ENCODE results near the gene CSGALNACT2. TPM values are rescaled to one million over a fixed set of nuclear protein-coding genes. Genes with fewer than 3 reads are reported as not detected.

CSGALNACT2 gene
- total RNA-seq, 1 experiment from 2014 or later = 9.2 TPM

DNA sequence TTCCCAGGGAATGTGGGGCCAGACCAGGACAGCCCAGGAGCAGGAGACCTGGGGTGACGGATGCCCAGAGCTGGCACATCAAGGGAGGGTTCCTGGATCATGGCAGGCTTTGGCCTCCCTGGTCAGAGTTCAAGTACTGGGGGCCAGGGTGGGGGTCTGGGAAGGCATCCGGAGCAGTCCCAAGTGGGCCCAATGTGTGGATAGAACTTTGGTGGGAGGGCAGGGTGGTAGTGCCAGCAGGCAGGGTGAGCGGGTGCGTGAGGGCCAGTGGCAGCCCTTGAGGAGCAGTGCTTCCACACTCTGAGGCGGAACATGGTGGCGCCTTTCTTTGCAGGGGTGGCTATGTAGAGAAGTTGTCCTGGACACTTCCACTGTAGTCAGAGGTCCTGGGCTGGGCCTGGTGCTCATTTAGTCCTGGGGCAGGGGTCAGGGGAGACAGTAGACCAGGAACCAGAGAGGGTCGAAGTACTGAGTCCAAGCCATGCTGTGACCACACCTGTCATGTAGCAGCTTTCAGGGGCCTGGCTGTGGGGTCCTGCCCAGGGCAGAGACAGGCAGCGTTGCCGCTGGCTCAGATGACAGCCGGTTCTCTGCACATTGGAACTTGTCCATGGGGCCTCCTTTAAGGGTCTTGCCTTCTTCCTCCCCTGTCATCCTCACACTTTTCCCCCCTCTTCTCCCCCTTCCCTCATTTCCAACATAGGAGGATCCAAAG is 22.2 kb upstream of the CSGALNACT2 start:
- no peak overlapping the region for H2AFZ ChIP-seq (ENCODE audit: low read length)

DNA sequence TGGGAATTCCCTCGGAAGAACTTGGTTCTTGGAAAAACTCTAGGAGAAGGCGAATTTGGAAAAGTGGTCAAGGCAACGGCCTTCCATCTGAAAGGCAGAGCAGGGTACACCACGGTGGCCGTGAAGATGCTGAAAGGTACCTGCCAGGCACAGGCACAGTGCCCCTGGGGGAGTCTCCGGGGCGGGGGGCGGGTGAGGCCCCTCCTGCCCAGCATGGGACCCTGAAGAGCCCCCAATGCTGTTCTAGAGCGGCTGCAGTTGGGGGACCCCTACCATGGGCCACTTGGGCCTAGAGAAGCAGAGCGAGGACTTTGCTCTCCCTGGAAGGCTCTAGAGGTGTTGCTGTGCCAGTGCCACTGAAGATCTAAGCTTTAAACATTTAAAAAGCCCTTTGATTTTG is 21.6 kb upstream of the CSGALNACT2 start:
- Histone ChIP-seq H3K9me2 (replicated peaks; ENCODE audit: insufficient read depth, low read length) (no peaks in the 10 kb centered on the region), H3K4me3 (ENCODE audit: low read length) (no peak overlapping the region), H3K9me3 (ENCODE audit: low read length) (no peaks in the 10 kb centered on the region), H3K4me2 (ENCODE audit: low read depth, low read length, poor library complexity, severe bottlenecking) (no peak overlapping the region), H3K27me3 (ENCODE audit: low read length) (no peaks in the 10 kb centered on the region), H3K27ac (ENCODE audit: low read length) (no peak overlapping the region), H3K4me1 (ENCODE audit: low read length) (no peaks in the 10 kb centered on the region), H3K79me2 (ENCODE audit: low read length) (no peaks in the 10 kb centered on the region), H3K36me3 (ENCODE audit: insufficient read depth, low read length) (no peaks in the 10 kb centered on the region), H3K9ac (ENCODE audit: low read length) (no peak overlapping the region), H4K20me1 (ENCODE audit: insufficient read depth, low read depth, low read length) (no peaks in the 10 kb centered on the region), H2AFZ (ENCODE audit: low read length) (no peak overlapping the region)
- DNase-seq = no peak

More for the DNA sequence above, 22.2 kb upstream of the CSGALNACT2 start:
- DNase-seq = no peak
- H3K9me3 ChIP-seq (ENCODE audit: low read length) = no peaks in the 10 kb centered on the region
- no peak overlapping the region for H3K27ac ChIP-seq (ENCODE audit: low read length)
- H3K79me2 ChIP-seq (ENCODE audit: low read length) = no peaks in the 10 kb centered on the region
- H3K4me3 ChIP-seq (ENCODE audit: low read length) = no peak overlapping the region
- no peaks in the 10 kb centered on the region for H3K36me3 ChIP-seq (ENCODE audit: insufficient read depth, low read length)
- no peaks in the 10 kb centered on the region for H3K4me1 ChIP-seq (ENCODE audit: low read length)
- no peaks in the 10 kb centered on the region for H3K9me2 ChIP-seq (replicated peaks; ENCODE audit: insufficient read depth, low read length)
- H4K20me1 ChIP-seq (ENCODE audit: insufficient read depth, low read depth, low read length) = no peaks in the 10 kb centered on the region
- no peaks in the 10 kb centered on the region for H3K27me3 ChIP-seq (ENCODE audit: low read length)
- H3K9ac ChIP-seq (ENCODE audit: low read length) = no peak overlapping the region
- H3K4me2 ChIP-seq (ENCODE audit: low read depth, low read length, poor library complexity, severe bottlenecking) = no peak overlapping the region

DNA sequence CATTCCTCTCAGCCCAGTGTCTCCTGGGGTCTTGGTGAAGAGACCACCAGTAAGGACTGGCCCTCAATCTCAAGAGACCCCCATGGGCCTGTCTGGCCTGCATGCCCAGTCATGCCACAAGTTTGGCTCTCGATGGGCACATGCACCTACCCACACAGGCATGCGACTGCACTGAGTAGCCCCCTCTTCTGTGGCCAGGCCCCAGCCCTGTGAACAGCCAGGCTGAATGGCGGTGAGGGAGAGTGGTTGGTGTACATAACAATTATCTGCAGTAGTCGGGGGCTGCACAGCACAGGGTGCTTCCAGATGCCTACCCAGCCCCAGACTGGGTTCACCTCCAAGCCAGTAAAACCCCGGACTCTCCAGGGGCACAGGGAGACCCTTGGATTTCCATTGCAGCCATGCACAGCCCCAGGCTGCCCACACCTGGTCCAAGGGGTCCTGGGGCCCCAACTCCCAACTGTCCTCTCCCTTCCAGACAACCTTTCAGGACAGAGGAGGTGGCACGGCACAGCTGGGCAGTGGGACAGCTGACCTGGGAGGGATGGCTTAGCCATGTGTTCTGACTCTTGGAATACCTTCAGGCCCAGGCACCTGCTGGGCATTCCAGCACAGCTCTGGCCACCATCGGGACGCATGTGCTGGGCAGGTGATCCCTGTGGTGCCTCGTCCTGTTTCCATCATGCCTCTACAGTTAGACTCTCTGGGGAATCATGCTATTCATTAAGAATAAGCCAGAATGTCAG is 21.0 kb upstream of the CSGALNACT2 start:
- H3K27ac ChIP-seq (ENCODE audit: low read length) = no peak overlapping the region

DNA sequence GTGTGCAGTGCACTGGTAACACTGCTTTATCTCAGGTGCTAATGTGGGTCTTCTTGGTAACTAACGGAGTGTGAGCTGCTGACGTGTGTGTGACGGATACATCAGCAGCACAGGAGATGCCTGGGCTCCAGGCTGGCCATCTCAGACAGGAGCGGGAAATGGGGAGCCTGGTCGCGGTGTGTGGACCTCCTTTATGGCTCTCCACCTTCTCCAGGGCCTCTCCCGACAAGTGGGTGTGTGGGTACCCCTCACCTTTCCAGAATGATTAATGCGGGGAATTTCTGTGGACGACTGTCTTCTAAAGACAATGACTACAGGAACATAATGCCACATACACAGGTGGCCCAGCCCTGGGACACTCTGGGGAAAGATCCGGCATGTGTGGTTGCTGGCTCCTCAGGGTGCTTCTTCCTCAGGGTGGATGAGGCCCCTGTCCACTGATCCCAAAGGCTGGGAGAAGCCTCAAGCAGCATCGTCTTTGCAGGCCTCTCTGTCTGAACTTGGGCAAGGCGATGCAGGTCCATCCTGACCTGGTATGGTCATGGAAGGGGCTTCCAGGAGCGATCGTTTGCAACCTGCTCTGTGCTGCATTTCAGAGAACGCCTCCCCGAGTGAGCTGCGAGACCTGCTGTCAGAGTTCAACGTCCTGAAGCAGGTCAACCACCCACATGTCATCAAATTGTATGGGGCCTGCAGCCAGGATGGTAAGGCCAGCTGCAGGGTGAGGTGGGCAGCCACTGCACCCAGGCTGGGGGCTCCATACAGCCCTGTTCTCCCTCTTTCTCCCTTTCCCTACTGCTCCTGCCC is 20.3 kb upstream of the CSGALNACT2 start:
- Histone ChIP-seq H2AFZ (ENCODE audit: low read length) (no peak overlapping the region), H3K9me3 (ENCODE audit: low read length) (no peaks in the 10 kb centered on the region), H3K79me2 (ENCODE audit: low read length) (no peaks in the 10 kb centered on the region), H3K9me2 (replicated peaks; ENCODE audit: insufficient read depth, low read length) (no peaks in the 10 kb centered on the region), H4K20me1 (ENCODE audit: insufficient read depth, low read depth, low read length) (no peaks in the 10 kb centered on the region), H3K4me2 (ENCODE audit: low read depth, low read length, poor library complexity, severe bottlenecking) (no peak overlapping the region), H3K9ac (ENCODE audit: low read length) (no peak overlapping the region), H3K27me3 (ENCODE audit: low read length) (no peaks in the 10 kb centered on the region), H3K4me1 (ENCODE audit: low read length) (no peaks in the 10 kb centered on the region), H3K27ac (ENCODE audit: low read length) (no peak overlapping the region), H3K36me3 (ENCODE audit: insufficient read depth, low read length) (no peaks in the 10 kb centered on the region), H3K4me3 (ENCODE audit: low read length) (no peak overlapping the region)
- no peak for DNase-seq

More for the DNA sequence above, 21.0 kb upstream of the CSGALNACT2 start:
- no peaks in the 10 kb centered on the region for H3K9me3 ChIP-seq (ENCODE audit: low read length)
- DNase-seq = no peak
- H3K36me3 ChIP-seq (ENCODE audit: insufficient read depth, low read length) = no peaks in the 10 kb centered on the region
- H3K79me2 ChIP-seq (ENCODE audit: low read length) = no peaks in the 10 kb centered on the region
- H2AFZ ChIP-seq (ENCODE audit: low read length) = no peak overlapping the region
- H3K9me2 ChIP-seq (replicated peaks; ENCODE audit: insufficient read depth, low read length) = no peaks in the 10 kb centered on the region
- no peaks in the 10 kb centered on the region for H3K27me3 ChIP-seq (ENCODE audit: low read length)
- no peak overlapping the region for H3K9ac ChIP-seq (ENCODE audit: low read length)
- no peak overlapping the region for H3K4me3 ChIP-seq (ENCODE audit: low read length)
- no peaks in the 10 kb centered on the region for H3K4me1 ChIP-seq (ENCODE audit: low read length)
- no peak overlapping the region for H3K4me2 ChIP-seq (ENCODE audit: low read depth, low read length, poor library complexity, severe bottlenecking)
- H4K20me1 ChIP-seq (ENCODE audit: insufficient read depth, low read depth, low read length) = no peaks in the 10 kb centered on the region

DNA sequence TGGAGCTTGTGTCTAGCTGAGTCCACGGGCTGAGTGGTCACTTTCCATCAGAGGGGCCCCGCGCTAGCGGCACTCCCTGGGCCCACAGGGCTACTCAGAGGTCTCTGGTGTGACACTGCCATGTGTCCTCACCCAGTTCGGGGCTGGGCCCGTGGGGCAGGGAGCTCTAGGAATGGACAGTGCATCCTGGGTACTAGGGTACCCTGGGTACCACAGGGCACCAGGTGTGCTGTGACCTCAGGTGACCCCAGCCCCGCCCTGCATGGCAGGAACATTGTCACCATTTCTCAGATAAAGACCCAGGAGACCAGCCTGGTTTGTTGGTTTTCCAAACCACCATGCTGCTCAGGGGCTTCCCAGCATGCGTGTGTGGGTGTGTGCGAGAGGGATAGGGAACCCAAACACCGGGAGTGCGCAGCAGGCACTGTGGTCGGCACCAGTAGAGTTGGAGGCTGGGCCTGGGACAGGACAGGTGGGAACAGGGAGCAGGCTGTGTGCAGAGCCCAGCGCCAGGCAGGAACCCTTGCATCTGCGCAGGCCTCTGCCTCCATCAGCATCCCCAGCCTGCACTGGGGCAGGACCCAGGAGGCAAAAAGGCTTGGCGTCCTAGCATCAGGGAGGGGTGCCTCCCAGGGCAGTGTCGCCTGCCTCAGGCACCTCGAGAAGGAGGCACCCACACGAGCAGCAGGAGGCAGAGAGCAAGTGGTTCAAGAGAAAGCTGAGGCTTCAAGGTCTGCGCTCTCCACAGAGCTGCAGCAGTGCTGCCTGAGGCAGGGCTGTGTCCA is 19.4 kb upstream of the CSGALNACT2 start:
- Histone ChIP-seq H3K36me3 (ENCODE audit: insufficient read depth, low read length) (no peaks in the 10 kb centered on the region), H3K4me2 (ENCODE audit: low read depth, low read length, poor library complexity, severe bottlenecking) (no peak overlapping the region), H3K27ac (ENCODE audit: low read length) (no peak overlapping the region), H3K79me2 (ENCODE audit: low read length) (no peaks in the 10 kb centered on the region), H4K20me1 (ENCODE audit: insufficient read depth, low read depth, low read length) (no peaks in the 10 kb centered on the region), H3K4me3 (ENCODE audit: low read length) (no peak overlapping the region), H3K9me2 (replicated peaks; ENCODE audit: insufficient read depth, low read length) (no peaks in the 10 kb centered on the region), H3K27me3 (ENCODE audit: low read length) (no peaks in the 10 kb centered on the region), H3K9ac (ENCODE audit: low read length) (no peak overlapping the region), H3K9me3 (ENCODE audit: low read length) (no peaks in the 10 kb centered on the region), H3K4me1 (ENCODE audit: low read length) (no peaks in the 10 kb centered on the region), H2AFZ (ENCODE audit: low read length) (no peak overlapping the region)
- DNase-seq = no peak

DNA sequence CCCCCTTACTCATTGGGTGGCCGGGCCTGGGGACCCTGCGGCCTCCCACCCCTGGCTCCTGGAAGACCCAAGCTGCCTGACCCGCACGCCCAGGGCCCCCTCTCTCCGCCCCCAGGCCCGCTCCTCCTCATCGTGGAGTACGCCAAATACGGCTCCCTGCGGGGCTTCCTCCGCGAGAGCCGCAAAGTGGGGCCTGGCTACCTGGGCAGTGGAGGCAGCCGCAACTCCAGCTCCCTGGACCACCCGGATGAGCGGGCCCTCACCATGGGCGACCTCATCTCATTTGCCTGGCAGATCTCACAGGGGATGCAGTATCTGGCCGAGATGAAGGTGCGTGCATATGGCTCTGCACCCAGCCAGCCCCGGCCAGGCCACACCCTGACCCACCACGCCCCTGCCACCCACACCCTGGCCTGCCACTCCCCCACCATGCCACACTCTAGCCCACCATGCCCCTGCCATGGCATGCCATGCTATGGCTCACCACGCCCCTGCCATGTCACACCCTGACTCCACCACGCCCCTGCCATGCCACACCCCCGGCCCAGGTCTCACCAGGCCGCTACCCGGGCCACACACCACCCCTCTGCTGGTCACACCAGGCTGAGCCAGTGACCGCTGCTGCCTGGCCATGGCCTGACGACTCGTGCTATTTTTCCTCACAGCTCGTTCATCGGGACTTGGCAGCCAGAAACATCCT is 18.7 kb upstream of the CSGALNACT2 start:
- Histone ChIP-seq H3K4me3 (ENCODE audit: low read length) (no peak overlapping the region), H3K4me2 (ENCODE audit: low read depth, low read length, poor library complexity, severe bottlenecking) (no peak overlapping the region), H3K9me2 (replicated peaks; ENCODE audit: insufficient read depth, low read length) (no peaks in the 10 kb centered on the region), H3K27ac (ENCODE audit: low read length) (no peak overlapping the region), H4K20me1 (ENCODE audit: insufficient read depth, low read depth, low read length) (no peaks in the 10 kb centered on the region), H3K79me2 (ENCODE audit: low read length) (no peaks in the 10 kb centered on the region), H3K4me1 (ENCODE audit: low read length) (peaks cover 5% of the 10 kb centered on the region), H3K9me3 (ENCODE audit: low read length) (no peaks in the 10 kb centered on the region), H3K27me3 (ENCODE audit: low read length) (no peaks in the 10 kb centered on the region), H3K9ac (ENCODE audit: low read length) (no peak overlapping the region), H2AFZ (ENCODE audit: low read length) (no peak overlapping the region), H3K36me3 (ENCODE audit: insufficient read depth, low read length) (no peaks in the 10 kb centered on the region)
- no peak for DNase-seq

DNA sequence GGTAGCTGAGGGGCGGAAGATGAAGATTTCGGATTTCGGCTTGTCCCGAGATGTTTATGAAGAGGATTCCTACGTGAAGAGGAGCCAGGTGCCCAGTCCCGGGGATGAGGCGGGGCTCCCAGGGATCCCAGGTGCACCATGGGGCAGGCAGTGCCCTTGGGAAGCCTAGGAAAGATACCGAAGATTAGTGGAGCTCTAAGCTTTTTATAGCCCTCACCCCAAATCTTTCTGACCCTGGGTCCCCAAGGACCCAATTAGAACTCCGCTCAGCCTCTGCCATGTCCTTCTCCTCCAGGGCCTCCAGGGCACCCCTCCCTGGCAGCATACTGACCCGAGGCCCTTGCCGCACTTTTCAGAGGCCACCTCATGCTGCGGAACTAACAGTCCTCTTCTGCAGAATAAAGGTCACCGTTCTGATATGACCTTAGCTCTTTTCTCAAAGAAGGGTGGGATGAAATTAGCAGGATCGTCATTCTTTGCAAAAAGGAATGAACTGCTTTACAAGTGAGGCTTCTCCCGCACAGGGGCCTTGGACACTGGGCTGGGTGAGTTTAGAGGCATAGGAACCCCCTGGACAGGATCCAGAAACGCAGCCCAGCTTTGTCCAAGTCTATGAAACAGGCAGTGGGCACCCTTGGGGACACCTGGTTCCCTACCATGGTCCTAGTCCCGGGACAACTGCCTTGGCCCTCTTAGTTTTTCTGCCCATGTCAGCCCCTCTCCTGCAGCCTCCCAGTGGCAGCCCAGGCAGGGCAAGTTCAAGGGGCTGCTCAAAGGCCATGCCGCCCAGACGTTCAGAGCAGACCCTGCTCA is 17.9 kb upstream of the CSGALNACT2 start:
- DNase-seq = no peak
- Histone ChIP-seq H2AFZ (ENCODE audit: low read length) (no peak overlapping the region), H3K4me2 (ENCODE audit: low read depth, low read length, poor library complexity, severe bottlenecking) (no peak overlapping the region)

More for the DNA sequence above, 17.9 kb upstream of the CSGALNACT2 start:
- H3K27ac ChIP-seq (ENCODE audit: low read length) = no peak overlapping the region
- H3K9ac ChIP-seq (ENCODE audit: low read length) = no peak overlapping the region
- H3K79me2 ChIP-seq (ENCODE audit: low read length) = no peaks in the 10 kb centered on the region
- no peaks in the 10 kb centered on the region for H3K27me3 ChIP-seq (ENCODE audit: low read length)
- peaks cover 5% of the 10 kb centered on the region for H3K4me1 ChIP-seq (ENCODE audit: low read length)
- H3K9me2 ChIP-seq (replicated peaks; ENCODE audit: insufficient read depth, low read length) = no peaks in the 10 kb centered on the region
- H4K20me1 ChIP-seq (ENCODE audit: insufficient read depth, low read depth, low read length) = no peaks in the 10 kb centered on the region
- no peaks in the 10 kb centered on the region for H3K36me3 ChIP-seq (ENCODE audit: insufficient read depth, low read length)
- no peaks in the 10 kb centered on the region for H3K9me3 ChIP-seq (ENCODE audit: low read length)
- H3K4me3 ChIP-seq (ENCODE audit: low read length) = no peak overlapping the region

Measured in Karpas-422 (cell line).